Sciatic nerve (tissue), 2 donors: Measurements from ENCODE around the gene DGKD. TPM values are rescaled to one million over a fixed set of nuclear protein-coding genes. Genes with fewer than 3 reads are reported as not detected.

ENCODE experiments used
- ATAC-seq: fragments of 200-7000 bp; cut with Tn5 transposase; one replicate; pipeline ENCODE4 v1.9.1; 2020; ENCODE audit warnings: mild to moderate bottlenecking, moderate library complexity
- DNase-seq: peaks from one replicate; pipeline ENCODE4 v3.0.0-alpha.2; 2020; ENCODE audit warnings: low spot score
- intact Hi-C: fragments of 100-400 bp; cut with DNase I; formaldehyde crosslinking; loops from one replicate; pipeline ENCODE4 v1.14.2; 2022
- total RNA-seq: library from RNA; stranded (reverse); fragmentation: NEBNext Ultra II Directional; extraction: Animal tissue kit (Norgen Biotek cat#: 25700); gene quantifications from one replicate; pipeline ENCODE4 v1.2.1, GENCODE V29; 2021
- donor health status: DM: no; HTN: no; CAD: no.
- donor health status: DM: no; HTN: no; CAD: no.

Gene DGKD
- total RNA-seq, 1 donor from 2014 or later, result 35.8 TPM

DNA sequence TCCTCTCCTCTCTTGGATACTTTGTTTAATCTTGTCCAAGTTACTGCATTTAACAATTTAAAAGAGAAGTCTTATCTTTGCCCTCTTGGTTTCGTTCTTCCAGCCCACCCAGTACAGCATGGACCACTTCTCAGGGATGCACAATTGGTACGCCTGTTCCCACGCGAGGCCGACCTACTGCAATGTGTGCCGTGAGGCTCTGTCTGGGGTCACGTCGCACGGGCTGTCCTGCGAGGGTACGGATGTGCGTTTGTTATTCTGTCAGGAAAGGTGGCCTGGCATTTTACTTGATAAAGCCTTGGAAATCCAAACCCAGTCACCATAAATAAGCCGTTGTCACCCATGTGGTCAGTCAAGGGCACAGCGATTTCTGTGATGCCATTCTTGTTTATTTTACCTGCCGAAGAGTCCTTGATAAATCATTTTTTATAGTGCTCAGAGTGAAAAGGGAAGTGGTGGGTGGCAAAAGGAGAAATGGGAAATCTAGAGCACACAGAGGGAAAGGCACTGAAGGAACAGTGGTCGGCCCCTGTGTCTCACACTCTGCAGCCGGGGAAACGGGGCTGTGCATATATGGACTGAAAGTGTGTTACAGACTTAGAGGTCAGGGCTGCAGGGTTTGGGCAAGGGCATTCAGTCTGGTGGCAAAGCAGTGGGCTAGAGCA lies 80.5 kb downstream of the DGKD start:
- intact Hi-C loops, result no loop called here
- DNase-seq (peak; percentile 49), ATAC-seq (peak; percentile 26)

DNA sequence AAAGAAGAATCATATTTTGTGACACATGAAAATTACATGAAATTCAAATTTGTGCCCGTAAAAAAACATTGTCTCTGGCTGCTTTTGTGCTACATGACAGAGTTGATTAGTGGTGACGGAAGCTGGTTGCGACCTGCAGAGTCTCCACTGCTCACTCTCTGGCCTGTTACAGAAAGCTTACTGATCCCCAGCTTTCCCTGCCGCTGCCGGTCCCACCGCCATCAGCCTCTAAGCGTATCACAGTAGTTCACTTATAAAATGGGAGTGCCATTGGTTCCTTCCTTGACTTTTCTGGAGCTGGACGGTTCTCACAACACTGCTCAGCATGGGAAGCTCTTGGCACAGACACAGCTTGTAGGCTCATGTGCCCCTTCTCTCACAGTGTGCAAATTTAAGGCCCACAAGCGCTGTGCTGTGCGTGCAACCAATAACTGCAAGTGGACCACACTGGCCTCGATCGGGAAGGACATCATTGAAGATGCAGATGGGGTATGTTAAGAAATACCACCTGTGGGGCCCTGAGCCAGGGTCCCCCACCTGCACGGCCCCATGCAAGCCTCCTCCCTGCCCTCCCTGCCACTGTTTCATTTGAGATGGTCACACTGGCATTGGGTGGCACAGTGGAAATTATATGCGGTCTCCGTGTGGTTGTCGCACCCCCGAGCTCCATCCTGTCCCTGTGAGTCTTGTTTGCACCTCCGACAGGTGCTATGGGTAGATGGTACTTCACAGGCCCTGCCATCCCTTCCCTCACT lies 81.3 kb downstream of the DGKD start:
- DNase-seq, result peak; percentile 25
- ATAC-seq, result no peak
- intact Hi-C loops, result no loop called here

DNA sequence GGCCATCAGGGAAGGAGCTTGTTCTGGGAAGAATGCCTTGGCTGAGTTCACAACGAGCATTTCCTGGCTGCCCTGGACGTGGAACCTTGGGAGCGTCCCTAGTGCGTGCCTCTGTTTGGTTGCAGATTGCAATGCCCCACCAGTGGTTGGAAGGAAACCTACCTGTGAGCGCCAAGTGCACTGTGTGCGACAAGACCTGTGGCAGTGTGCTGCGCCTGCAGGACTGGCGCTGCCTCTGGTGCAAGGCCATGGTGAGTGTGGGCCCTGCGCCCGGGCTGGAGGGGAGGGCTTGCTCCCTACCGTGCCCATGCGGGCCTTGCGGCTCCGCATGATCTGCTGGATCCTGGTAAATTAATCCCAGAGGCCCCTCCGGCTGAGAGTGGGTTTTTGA lies 81.9 kb downstream of the DGKD start:
- DNase-seq (peak; percentile 30), ATAC-seq (no peak)
- intact Hi-C loops, result no loop called here

DNA sequence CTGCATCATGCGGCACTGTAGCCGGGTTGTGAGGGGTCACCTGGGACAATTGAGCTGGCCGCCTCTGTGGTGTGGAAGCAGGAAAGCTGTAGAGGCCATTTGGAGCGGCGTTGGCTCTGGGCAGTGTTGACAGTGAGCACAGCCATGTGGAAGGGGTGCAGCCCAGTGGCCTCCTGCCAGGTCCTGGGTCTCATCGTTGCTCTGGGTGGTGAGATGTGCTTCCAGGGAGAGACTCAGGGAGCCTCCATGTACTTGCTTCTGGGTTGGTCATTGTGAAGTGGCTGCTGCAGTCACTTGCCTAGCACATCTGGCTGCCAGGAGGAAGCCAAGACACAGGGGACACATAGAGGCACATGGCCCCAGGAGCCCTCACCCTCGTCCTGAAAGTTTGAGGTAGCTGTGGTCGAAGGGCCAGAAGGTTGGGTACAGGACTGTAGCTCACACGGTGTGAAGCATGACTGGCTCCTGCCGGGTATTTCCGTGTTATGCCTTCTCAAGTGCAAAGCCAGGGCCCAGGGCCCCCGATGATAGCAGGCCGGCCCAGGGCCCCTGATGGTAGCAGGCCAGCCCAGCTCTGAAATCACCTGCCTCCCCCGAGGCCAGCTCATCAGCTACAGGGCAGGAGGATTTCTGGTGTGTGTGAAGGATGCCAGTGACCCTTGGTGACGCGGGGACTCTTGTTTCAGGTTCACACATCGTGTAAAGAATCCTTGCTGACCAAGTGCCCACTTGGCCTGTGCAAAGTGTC lies 82.6 kb downstream of the DGKD start:
- DNase-seq (peak; percentile 57), ATAC-seq (no peak)
- intact Hi-C loops, result no loop called here

DNA sequence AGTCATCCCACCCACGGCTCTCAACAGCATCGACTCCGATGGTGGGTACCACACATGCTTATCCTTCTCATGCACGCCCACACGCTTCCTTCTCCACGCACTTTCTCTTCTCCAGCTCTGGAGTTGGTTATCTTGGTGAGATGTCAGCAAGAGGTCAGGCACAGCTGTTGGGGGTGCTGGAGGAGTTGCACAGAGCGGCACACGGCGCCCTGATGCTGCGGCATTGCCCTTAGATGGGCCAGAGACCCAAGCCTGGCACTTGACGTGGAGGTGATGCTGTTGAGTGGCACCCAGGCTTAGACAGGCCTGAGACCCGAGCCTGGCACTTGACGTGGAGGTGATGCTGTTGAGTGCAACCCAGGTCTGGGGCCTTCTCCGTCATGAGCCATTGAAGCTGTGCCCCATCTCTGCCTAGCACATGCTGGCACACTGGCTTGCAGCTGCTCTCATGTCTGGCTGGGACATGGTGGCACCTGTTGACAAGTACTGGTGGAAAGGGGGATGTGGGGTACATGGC lies 83.2 kb downstream of the DGKD start:
- ATAC-seq (no peak), DNase-seq (peak; percentile 39)
- intact Hi-C loops, result no loop called here

DNA sequence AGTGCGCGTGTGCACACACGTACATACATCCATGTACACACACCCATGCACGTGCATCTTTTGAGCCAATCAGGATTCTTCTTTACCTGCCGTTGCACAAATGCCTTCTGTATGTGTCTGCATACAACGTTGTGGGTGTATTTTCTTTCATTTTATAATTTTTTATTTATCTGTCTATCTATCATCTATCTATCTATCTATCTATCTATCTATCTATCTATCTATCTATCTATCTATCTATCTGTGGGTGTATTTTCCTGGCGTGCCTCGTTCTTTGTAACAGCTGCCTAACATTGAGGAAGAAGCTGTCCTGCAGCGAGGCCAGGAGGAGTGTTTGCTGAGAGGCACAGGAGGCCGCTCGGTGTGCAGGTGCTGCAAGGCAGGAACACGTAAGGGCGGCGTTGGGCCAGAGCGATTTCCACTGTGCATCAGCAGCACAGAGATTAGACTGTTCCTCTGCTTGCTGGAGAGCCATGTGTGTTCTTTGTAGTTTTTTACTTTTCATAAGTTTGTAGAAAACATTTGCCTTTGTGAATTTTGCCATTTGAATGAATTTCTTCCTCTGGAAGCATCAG lies 84.4 kb downstream of the DGKD start:
- DNase-seq (no peak), ATAC-seq (no peak)
- intact Hi-C loops, result no loop called here

DNA sequence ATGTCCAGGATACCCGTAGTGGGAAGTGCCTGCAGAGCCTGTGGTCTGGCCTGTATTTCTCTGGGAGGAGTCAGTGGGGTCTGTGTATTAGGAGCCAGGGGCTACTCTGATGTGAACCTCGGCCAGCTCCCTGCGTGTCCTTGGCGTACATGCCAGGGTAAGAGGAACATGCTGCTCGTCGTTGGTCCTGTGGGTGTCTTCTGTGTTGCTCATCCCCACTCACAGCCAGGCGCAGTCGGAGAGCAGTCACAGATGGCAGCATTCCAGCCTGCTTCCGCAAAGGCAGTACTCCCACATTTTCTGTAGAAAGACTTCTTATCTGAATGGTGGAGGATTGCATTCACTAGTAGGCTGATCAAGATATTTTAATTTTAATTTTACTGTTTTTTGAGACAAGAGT lies 84.9 kb downstream of the DGKD start:
- DNase-seq, result no peak
- no peak for ATAC-seq
- intact Hi-C loops, result no loop called here

DNA sequence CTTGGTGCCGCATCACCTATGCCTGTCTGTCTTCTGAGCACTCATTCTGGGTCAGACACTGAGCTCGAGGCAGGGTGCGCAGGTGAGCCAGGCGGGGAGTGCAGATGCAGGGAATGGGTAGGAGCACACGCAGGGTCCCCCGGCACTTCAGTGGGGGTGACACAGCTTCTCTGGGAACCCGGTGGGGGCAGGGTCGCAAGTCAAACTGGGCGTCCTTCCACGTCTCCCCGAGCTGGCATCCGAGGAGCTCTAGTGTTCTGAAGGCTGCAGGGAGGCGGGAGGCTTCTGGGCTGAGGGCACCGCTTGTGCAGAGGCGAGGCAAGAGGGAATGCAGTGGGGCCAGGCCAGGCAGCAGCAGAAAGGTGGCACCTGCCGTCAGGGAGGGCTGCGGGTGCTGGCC lies 86.0 kb downstream of the DGKD start:
- intact Hi-C loops, result loop anchor here (10.0 kb wide), 1 partner anchor 86 kb away; the partner anchor contains the start of gene DGKD
- DNase-seq (no peak), ATAC-seq (no peak)

GRCh38 chr2:233440714-233441113 lies 86.4 kb downstream of the DGKD start:
- intact Hi-C loops, result loop anchor here (10.0 kb wide), 1 partner anchor 86 kb away; the partner anchor contains the start of gene DGKD
- ATAC-seq (no peak), DNase-seq (peak; percentile 35)

DNA sequence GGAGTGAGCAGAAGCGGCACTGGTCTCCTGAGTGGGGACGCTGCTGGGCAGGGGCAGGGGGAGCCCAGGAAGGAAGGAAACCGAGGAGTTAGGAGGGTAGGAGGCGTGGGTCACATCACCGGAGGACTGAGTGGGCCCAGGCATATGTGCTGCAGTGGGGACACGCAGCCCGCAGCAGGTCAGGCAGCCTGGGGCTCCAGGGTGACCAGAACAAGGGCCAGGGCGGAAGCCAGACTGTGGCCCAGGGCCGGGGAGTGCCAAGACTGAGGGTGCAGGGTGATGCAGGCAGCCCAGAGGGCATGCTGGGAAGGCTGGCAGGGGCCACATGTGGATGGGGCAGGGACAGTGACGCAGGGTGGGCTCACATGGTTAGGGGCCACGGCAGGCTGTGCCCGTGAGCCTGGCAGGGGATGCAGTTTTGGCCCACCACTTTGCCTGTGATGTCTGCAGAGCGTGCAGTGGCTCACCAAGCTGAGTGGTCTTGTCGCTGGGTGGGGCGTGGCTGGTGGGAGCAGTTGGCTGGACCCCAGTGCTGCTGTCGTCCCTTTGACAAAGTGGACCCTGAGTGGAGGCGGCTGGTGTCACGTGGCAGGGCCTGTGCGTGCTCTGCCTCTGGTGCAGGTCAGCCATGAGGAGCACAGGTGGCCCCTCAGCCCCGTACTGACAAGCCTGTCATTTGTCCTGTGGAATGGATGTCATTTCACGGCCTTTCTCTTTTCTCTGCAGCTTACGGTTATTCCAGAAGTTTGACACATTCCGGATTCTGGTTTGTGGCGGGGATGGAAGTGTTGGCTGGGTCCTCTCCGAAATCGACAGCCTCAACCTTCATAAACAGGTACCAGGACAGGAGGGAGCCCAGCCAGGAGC lies 87.1 kb downstream of the DGKD start:
- ATAC-seq, result no peak
- intact Hi-C loops, result loop anchor here (10.0 kb wide), 1 partner anchor 87 kb away; the partner anchor contains the start of gene DGKD
- DNase-seq, result peak; percentile 45

- ATAC-seq (no peak), DNase-seq (peak; percentile 22)
- intact Hi-C loops, result loop anchor here (10.0 kb wide), 1 partner anchor 87 kb away; the partner anchor contains the start of gene DGKD
Measured at GRCh38 chr2:233442028-233442310, 87.7 kb downstream of the DGKD start.

GRCh38 chr2:233443511-233444183 lies 89.4 kb downstream of the DGKD start:
- DNase-seq, result peak; percentile 89
- intact Hi-C loops, result loop anchor here (10.0 kb wide), 1 partner anchor 89 kb away; the partner anchor contains the start of gene DGKD
- peak; percentile 71 for ATAC-seq

GRCh38 chr2:233444501-233444900 lies 90.2 kb downstream of the DGKD start:
- ATAC-seq (no peak), DNase-seq (peak; percentile 45)
- intact Hi-C loops, result loop anchor here (10.0 kb wide), 1 partner anchor 90 kb away; the partner anchor contains the start of gene DGKD

DNA sequence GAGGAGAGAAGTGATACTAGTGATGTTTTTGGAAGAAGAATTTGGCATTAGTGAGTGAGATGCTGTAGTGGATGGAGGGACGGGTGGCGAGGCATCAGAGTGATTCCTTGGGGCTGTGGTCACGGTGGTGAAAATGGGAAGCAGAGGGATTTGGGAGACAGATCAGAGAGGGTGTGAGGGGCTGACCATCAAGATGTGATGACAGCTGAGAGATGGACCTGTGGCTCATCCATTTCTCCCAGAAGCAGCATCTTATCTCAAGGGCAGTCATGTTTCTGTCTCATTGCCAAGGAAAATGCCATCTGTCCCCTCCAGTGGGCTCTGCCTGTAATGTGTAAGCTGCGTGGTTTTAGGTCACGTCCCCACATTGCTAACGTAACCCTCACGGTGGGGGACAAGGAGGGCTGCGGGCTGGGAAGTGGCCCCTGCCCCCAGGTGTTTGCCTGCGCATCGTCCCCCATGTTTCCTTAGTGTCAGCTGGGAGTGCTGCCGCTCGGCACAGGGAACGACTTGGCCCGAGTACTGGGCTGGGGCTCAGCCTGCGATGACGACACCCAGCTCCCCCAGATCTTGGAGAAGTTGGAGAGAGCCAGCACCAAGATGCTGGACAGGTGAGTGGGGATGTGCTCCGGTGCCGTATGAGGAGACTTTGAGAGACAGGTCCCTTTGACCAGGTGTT lies 91.0 kb downstream of the DGKD start:
- ATAC-seq, result no peak
- intact Hi-C loops, result loop anchor here (10.0 kb wide), 1 partner anchor 90 kb away; the partner anchor contains the start of gene DGKD
- peak; percentile 41 for DNase-seq

DNA sequence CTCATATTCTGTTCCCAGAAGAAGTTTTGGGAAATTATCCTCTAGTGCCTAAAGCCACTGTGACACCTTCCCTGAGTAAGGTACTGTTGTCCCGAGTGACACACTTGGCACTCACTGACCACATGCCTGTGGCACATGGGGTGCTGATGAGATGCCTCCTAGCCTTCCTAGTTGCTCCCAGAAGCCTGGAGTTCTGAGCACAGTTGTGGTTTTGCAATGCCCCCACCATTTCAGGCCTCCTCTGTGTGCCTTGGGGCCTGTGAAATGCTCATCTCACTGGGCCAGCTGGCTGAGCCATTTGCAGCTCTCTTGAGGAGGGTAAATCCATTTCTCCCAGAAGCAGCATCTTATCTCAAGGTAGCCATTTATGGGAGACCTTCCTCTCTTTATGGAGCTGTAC lies 91.8 kb downstream of the DGKD start:
- intact Hi-C loops, result loop anchor here (10.0 kb wide), 1 partner anchor 91 kb away; the partner anchor contains the start of gene DGKD
- DNase-seq, result peak; percentile 45
- no peak for ATAC-seq

DNA sequence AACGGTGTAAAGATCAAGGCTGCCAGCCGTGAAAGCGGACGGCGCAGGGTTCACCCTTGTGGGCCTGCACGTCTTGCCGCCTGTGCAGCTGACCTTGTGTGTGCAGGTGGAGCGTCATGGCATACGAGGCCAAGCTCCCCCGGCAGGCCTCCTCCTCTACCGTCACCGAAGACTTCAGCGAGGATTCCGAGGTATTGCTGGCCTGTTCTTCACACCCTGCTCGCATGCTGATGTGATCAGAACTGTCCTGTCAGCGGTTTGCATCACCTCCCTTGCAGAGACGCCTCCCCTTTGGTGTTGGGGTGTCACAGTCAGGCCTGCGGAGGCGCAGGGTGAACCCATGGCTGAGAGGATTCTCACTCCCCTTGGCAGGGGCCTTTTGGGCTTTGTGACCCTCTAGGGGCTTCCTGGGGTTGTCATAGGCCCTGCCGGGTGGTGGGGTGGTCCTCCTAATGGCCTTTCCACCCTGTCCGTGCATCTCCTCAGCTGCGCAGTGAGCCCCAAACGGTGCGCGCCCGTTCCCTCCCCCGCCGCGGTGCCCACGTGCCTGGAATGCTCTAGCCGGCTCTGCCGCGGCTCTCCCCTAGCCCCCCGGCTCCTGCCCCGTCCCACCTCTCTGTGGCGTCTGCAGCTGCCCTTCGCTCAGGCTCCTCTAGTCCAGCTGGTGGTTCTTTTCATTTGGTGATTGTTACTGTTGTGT lies 92.5 kb downstream of the DGKD start:
- ATAC-seq (no peak), DNase-seq (peak; percentile 43)
- intact Hi-C loops, result loop anchor here (10.0 kb wide), 1 partner anchor 92 kb away; the partner anchor contains the start of gene DGKD
